Endothelial cell of umbilical vein (primary cell): ENCODE data around the gene CTIF. TPM values are rescaled to one million over a fixed set of nuclear protein-coding genes. Genes with fewer than 3 reads are reported as not detected.

Experiments used
- BruUV-seq: library from RNA; stranded (reverse); fragments of 400-500 nt; replicated peaks from 2 replicates; lab custom pipeline; 2021; lab: Mats Ljungman, UMichigan
- CTCF ChIA-PET: fragments of 300-600, 350-600 bp; sonication (Branson Sonifier 250); formaldehyde crosslinking; loops from one replicate; lab custom pipeline; 2021; ENCODE audit warnings: antibody characterized with exemption, inconsistent platforms; lab: Charles Lee
- POLR2A ChIA-PET: fragments of 300-600, 350-600 bp; sonication (Branson Sonifier 250); formaldehyde crosslinking; loops from one replicate; lab custom pipeline; 2021; ENCODE audit warnings: antibody characterized with exemption, inconsistent platforms; lab: Charles Lee
- DNase-seq: peaks from one replicate; pipeline ENCODE4 v3.0.0-alpha.2; 2011; ENCODE audit warnings: low read depth, low spot score
- FAIRE-seq: peaks from 2 replicates; lab custom pipeline; 2011; peaks lifted over from hg19 to GRCh38; lab: Jason Lieb, UNC
- H2AFZ ChIP-seq: 2 replicates; pipeline ENCODE4 v1.6.0; 2012; ENCODE audit warnings: low read depth, low read length, control low read depth, inconsistent platforms
- H3K27ac ChIP-seq: 2 replicates; pipeline ENCODE4 v1.5.1; 2011; ENCODE audit warnings: low read depth, mild to moderate bottlenecking, control low read depth, low read length, moderate library complexity; ENCODE audit not compliant: insufficient read depth
- H3K27me3 ChIP-seq, 2 experiments: 2 replicates each; pipeline versions ENCODE4 v1.6.0 to v1.6.1; 2011; ENCODE audit warnings: low read length in 2 of 2, mixed read lengths in 1 of 2; ENCODE audit not compliant: control insufficient read depth in 2 of 2, insufficient read depth in 2 of 2
- H3K36me3 ChIP-seq, 2 experiments: 2 replicates in 1 of 2; 3 replicates in 1 of 2; pipeline ENCODE4 v1.5.1; 2011; ENCODE audit warnings: low read length in 2 of 2, mild to moderate bottlenecking in 1 of 2, moderate library complexity in 1 of 2; ENCODE audit not compliant: control insufficient read depth in 2 of 2, insufficient read depth in 2 of 2; ENCODE audit errors: extremely low read depth in 1 of 2
- H3K4me1 ChIP-seq: 3 replicates; pipeline ENCODE4 v1.5.1; 2011; ENCODE audit warnings: mild to moderate bottlenecking, low read length; ENCODE audit not compliant: control insufficient read depth, insufficient read depth; ENCODE audit errors: extremely low read depth
- H3K4me2 ChIP-seq: 2 replicates; pipeline ENCODE4 v1.6.1; 2011; ENCODE audit warnings: low read length, control low read depth, mixed read lengths; ENCODE audit not compliant: insufficient read depth
- H3K4me3 ChIP-seq, 3 experiments: fragments of 200-600 bp in 1 of 3; sonication (generic), shearing (Covaris generic) in 1 of 3; replicated peaks in 1 of 3; 2 replicates each; pipeline ENCODE4 v1.5.1; 2011 to 2016; ENCODE audit warnings: control low read depth in 3 of 3, low read length in 3 of 3, mild to moderate bottlenecking in 2 of 3, inconsistent platforms in 1 of 3, low read depth in 1 of 3, moderate library complexity in 1 of 3; ENCODE audit not compliant: insufficient read depth in 1 of 3
- H3K79me2 ChIP-seq: 2 replicates; pipeline ENCODE4 v1.6.0; 2012; ENCODE audit warnings: low read length, inconsistent platforms; ENCODE audit not compliant: control insufficient read depth, insufficient read depth
- H3K9ac ChIP-seq: replicated peaks from 2 replicates; pipeline ENCODE3; 2011; ENCODE audit warnings: low read length, control low read depth; ENCODE audit not compliant: insufficient read depth; ENCODE audit errors: extremely low read depth
- H3K9me1 ChIP-seq: replicated peaks from 3 replicates; pipeline ENCODE4 v1.6.0; 2011; ENCODE audit warnings: mild to moderate bottlenecking, low read length; ENCODE audit not compliant: control insufficient read depth, insufficient read depth; ENCODE audit errors: extremely low read depth
- H3K9me3 ChIP-seq: replicated peaks from 2 replicates; pipeline ENCODE4 v1.5.1; 2012; ENCODE audit warnings: low read length, inconsistent platforms; ENCODE audit not compliant: control insufficient read depth, insufficient read depth
- H4K20me1 ChIP-seq: replicated peaks from 2 replicates; pipeline ENCODE3; 2011; ENCODE audit warnings: mild to moderate bottlenecking, low read length; ENCODE audit not compliant: control insufficient read depth, insufficient read depth; ENCODE audit errors: extremely low read depth
- CTCF ChIP-seq, 2 donors: IDR thresholded peaks; 1 replicate in 1 of 2; 2 replicates in 1 of 2; pipeline ENCODE4 v1.5.1; 2011; ENCODE audit warnings: low read length in 2 of 2, mild to moderate bottlenecking in 2 of 2, moderate library complexity in 2 of 2, control low read depth in 1 of 2, inconsistent platforms in 1 of 2, low read depth in 1 of 2; ENCODE audit not compliant: insufficient read depth in 1 of 2; ENCODE audit errors: extremely low read depth in 1 of 2
- EZH2 ChIP-seq: IDR thresholded peaks from 2 replicates; pipeline ENCODE4 v1.6.1; 2012; ENCODE audit warnings: borderline replicate concordance, low read depth, mild to moderate bottlenecking, moderate library complexity, low read length, inconsistent platforms; ENCODE audit not compliant: severe bottlenecking
- FOS ChIP-seq: IDR thresholded peaks from 2 replicates; pipeline ENCODE4 v1.6.1; 2011; ENCODE audit warnings: mild to moderate bottlenecking, low read length, moderate library complexity, borderline replicate concordance; ENCODE audit not compliant: insufficient read depth
- GATA2 ChIP-seq: IDR thresholded peaks from 2 replicates; pipeline ENCODE4 v1.7.0; 2011; ENCODE audit warnings: low read depth, mild to moderate bottlenecking, moderate library complexity, mixed read lengths, low read length; ENCODE audit not compliant: insufficient read length, insufficient read depth
- JUN ChIP-seq: IDR thresholded peaks from 2 replicates; pipeline ENCODE4 v1.6.1; 2011; ENCODE audit warnings: borderline replicate concordance, low read depth; ENCODE audit not compliant: insufficient read length, insufficient read depth
- MYC ChIP-seq: IDR thresholded peaks from one replicate; pipeline ENCODE4 v1.6.1; 2011; ENCODE audit warnings: mild to moderate bottlenecking, low read depth, low read length
- POLR2A ChIP-seq: IDR thresholded peaks from 2 replicates; pipeline ENCODE4 v1.6.1; 2012; ENCODE audit warnings: low read depth, mild to moderate bottlenecking, control low read depth, low read length
- POLR2AphosphoS5 ChIP-seq: IDR thresholded peaks from 2 replicates; pipeline ENCODE4 v1.6.1; 2012; ENCODE audit warnings: low read depth, mild to moderate bottlenecking, control low read depth, low read length, moderate library complexity; ENCODE audit not compliant: insufficient read depth
- dilution Hi-C: fragments of 300-500 bp; cut with MboI; formaldehyde crosslinking; loops from one replicate; pipeline ENCODE4 v1.15.0; 2019; ENCODE audit warnings: low sequenced_read_pairs; ENCODE audit not compliant: extremely low pct_ligation_motif_present
- intact Hi-C: fragments of 100-400 bp; cut with micrococcal nuclease; formaldehyde crosslinking; loops from one replicate; pipeline ENCODE4 v1.10.0; 2022
- polyA plus RNA-seq, 4 experiments: library from polyadenylated mRNA; depleted of rRNA in 3 of 4; stranded (reverse) in 3 of 4; unstranded in 1 of 4; fragments of >200 nt; gene quantifications; 2 replicates each; pipeline versions ENCODE4 v1.2.1 to v1.2.3, GENCODE V29; 2011 to 2012; ENCODE audit warnings: missing spikeins in 1 of 4
- total RNA-seq: library from RNA; stranded (reverse); gene quantifications from 2 replicates; pipeline ENCODE4 v1.2.3, GENCODE V29; 2021
- TF ChIP-seq, protein P1 (sequence below): IDR thresholded peaks from 2 replicates; pipeline ENCODE4 v1.6.1; 2011; ENCODE audit not compliant: insufficient read depth, insufficient read length

Gene CTIF
- total and polyA plus RNA-seq, 2 donors (not counting 3 experiments of a cell fraction or from before 2014, with no cell fraction given), result 20.9 to 57.7 TPM

GRCh38 chr18:48599391-48599790, 60.6 kb downstream of the CTIF start:
- FAIRE-seq (no peak), DNase-seq (no peak)
- H2AFZ ChIP-seq, result no peak overlapping the region
- POLR2A ChIA-PET, result no interaction called here
- intact Hi-C loops (no loop called here), dilution Hi-C loops (no loop called here)
- no peaks in the 10 kb centered on the region for H3K9me3 ChIP-seq
- H4K20me1 ChIP-seq, result no peaks in the 10 kb centered on the region
- no peaks in the 10 kb centered on the region for H3K36me3 ChIP-seq
- no peak overlapping the region for H3K4me2 ChIP-seq
- H3K4me1 ChIP-seq, result no peaks in the 10 kb centered on the region
- no peak overlapping the region for H3K9ac ChIP-seq
- H3K9me1 ChIP-seq, result no peaks in the 10 kb centered on the region
- no peak overlapping the region for H3K4me3 ChIP-seq
- H3K27me3 ChIP-seq, result no peaks in the 10 kb centered on the region
- CTCF ChIA-PET, result interaction anchor here (1.1 kb wide), 1 partner anchor 124 kb away, joined by 4 read pairs; no protein-coding TSS in a partner anchor
- no peak for TF ChIP-seq EZH2
- no peak for TF ChIP-seq GATA2
- TF ChIP-seq CTCF (IDR thresholded peaks at IDR 0.05; ENCODE audit: extremely low read depth in 1 of 2, insufficient read depth in 1 of 2, low read depth in 1 of 2, low read length in 2 of 2), result no peak
- TF ChIP-seq JUN, result no peak
- no peak for TF ChIP-seq POLR2AphosphoS5
- no peak for TF ChIP-seq FOS
- no peak for TF ChIP-seq MYC
- TF ChIP-seq, protein P1, sequence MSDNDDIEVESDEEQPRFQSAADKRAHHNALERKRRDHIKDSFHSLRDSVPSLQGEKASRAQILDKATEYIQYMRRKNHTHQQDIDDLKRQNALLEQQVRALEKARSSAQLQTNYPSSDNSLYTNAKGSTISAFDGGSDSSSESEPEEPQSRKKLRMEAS, result no peak
- TF ChIP-seq POLR2A, result no peak
- H3K79me2 ChIP-seq, result no peaks in the 10 kb centered on the region
- BruUV-seq, result no TSS peak
- H3K27ac ChIP-seq, result no peak overlapping the region
